ENCODE data around the gene VCL. TPM values are rescaled to one million over a fixed set of nuclear protein-coding genes. Genes with fewer than 3 reads are reported as not detected.

Gene VCL
- total RNA-seq, 4 donors from 2014 or later = 54.8 to 92.9 (median 64.7) TPM

DNA sequence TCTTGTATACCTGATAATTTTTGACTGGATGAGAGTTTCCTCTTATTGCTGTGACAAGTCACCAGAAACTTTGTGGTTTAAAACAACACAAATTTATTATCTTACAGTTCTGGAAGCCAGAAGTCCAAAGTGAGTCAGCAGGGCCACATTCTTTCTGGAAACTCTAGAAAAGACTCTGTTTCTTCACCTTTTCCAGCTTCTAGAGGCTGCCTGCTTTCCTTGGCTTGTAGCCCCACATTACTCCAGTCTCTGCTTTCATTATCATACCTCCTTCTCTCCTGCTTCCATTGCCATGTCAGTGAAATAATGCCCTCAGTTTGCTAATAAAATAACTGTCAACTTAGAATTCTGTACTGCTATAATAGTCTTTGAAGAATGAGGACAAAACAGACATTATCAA, 65.3 kb downstream of the VCL start:
- TF ChIP-seq EP300 (IDR thresholded peaks at IDR 0.05) = no peak
- TF ChIP-seq POLR2AphosphoS5 (IDR thresholded peaks at IDR 0.05) = no peak
- no peak for TF ChIP-seq POLR2A (IDR thresholded peaks at IDR 0.05)
- TF ChIP-seq, protein P1, sequence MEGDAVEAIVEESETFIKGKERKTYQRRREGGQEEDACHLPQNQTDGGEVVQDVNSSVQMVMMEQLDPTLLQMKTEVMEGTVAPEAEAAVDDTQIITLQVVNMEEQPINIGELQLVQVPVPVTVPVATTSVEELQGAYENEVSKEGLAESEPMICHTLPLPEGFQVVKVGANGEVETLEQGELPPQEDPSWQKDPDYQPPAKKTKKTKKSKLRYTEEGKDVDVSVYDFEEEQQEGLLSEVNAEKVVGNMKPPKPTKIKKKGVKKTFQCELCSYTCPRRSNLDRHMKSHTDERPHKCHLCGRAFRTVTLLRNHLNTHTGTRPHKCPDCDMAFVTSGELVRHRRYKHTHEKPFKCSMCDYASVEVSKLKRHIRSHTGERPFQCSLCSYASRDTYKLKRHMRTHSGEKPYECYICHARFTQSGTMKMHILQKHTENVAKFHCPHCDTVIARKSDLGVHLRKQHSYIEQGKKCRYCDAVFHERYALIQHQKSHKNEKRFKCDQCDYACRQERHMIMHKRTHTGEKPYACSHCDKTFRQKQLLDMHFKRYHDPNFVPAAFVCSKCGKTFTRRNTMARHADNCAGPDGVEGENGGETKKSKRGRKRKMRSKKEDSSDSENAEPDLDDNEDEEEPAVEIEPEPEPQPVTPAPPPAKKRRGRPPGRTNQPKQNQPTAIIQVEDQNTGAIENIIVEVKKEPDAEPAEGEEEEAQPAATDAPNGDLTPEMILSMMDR (IDR thresholded peaks at IDR 0.05) = no peak
- Histone ChIP-seq H3K36me3 (peaks cover 20% of the 10 kb centered on the region), H3K27ac (no peak overlapping the region), H3K9me3 (no peaks in the 10 kb centered on the region), H3K27me3 (no peaks in the 10 kb centered on the region), H3K4me3 (no peak overlapping the region), H3K4me1 (peaks cover 16% of the 10 kb centered on the region)
- DNase-seq (ENCODE audit: low spot score in 2 of 2) = no peak

DNA sequence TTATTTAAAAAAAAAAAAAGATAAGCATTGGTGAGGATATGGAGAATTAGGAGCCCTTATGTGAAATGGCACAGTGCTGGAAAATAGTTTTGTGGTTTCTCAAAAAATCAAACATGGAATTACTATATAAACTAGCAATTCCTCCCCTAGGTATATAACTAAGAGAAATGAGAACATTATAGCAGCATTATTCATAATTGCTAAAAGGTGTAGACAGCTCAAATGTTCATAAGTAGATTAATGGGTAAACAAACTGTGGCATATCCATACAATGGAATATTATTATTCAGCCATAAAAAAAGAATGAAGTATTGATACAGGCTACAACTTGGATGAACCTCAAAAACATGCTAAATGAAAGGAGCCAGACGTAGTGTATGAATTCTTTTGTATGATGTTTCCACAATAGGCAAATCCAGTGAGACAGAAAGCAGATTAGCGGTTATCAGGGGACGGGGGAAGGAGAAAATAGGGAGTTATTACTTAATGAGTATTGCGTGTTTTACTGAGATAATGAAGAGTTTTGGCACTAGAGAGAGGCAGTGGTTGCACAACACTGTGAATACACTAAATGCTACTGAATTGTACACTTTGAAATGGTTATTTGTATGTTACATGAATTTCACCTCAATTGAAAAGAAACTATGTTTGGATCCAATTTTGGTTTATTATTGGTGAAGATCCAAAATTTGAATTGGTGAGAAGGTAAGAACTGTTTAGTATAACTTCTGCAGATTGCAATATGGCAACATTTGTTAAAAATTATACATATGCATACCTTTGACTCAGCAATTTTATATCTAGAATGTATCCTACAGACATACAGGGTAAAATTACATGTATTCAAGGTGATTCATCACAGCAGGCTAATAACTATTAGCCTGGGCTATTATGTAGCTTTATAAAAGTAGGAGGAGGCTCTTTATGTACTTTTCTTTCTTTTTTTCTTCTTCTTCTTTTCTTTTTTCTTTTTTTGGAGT, 69.7 kb downstream of the VCL start:
- H3K27me3 ChIP-seq = no peaks in the 10 kb centered on the region
- TF ChIP-seq, protein P1 (IDR thresholded peaks at IDR 0.05) = no peak
- no peak for TF ChIP-seq POLR2AphosphoS5 (IDR thresholded peaks at IDR 0.05)
- TF ChIP-seq EP300 (IDR thresholded peaks at IDR 0.05) = no peak
- TF ChIP-seq POLR2A (IDR thresholded peaks at IDR 0.05) = no peak
- no peak overlapping the region for H3K4me3 ChIP-seq
- no peak for DNase-seq (ENCODE audit: low spot score in 2 of 2)
- H3K9me3 ChIP-seq = no peaks in the 10 kb centered on the region
- WGBS = 41% methylated on average over 4 of the region's 4 CpGs
- no peak overlapping the region for H3K27ac ChIP-seq
- peaks cover 13% of the 10 kb centered on the region for H3K4me1 ChIP-seq
- peaks cover 24% of the 10 kb centered on the region for H3K36me3 ChIP-seq

DNA sequence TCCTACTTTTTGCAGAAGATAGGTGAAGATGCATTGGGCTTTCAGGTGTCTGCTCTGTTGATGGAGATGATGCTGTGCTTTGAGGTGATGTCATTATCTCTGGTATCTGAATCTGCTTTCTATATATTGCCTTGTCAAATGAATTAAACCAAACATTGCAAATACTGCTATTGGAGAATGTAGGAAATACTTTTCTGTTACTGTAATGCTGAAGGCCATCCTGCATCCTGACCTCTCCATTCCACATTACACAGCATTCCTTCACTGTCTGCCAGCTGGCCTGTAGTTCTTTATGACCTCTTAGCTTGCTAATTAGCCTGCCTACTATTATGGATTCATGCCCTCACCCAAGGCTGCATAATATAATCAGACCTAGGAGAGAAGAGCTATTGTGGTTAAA, 73.2 kb downstream of the VCL start:
- H3K36me3 ChIP-seq = peaks cover 35% of the 10 kb centered on the region
- no peaks in the 10 kb centered on the region for H3K9me3 ChIP-seq
- peaks cover 13% of the 10 kb centered on the region for H3K4me1 ChIP-seq
- H3K27me3 ChIP-seq = no peaks in the 10 kb centered on the region
- no peak overlapping the region for H3K4me3 ChIP-seq
- no peak for DNase-seq (ENCODE audit: low spot score in 2 of 2)
- no peak overlapping the region for H3K27ac ChIP-seq
- TF ChIP-seq POLR2A (IDR thresholded peaks at IDR 0.05) (no peak), EP300 (IDR thresholded peaks at IDR 0.05) (no peak), POLR2AphosphoS5 (IDR thresholded peaks at IDR 0.05) (no peak)
- TF ChIP-seq, protein P1 (IDR thresholded peaks at IDR 0.05) = no peak

DNA sequence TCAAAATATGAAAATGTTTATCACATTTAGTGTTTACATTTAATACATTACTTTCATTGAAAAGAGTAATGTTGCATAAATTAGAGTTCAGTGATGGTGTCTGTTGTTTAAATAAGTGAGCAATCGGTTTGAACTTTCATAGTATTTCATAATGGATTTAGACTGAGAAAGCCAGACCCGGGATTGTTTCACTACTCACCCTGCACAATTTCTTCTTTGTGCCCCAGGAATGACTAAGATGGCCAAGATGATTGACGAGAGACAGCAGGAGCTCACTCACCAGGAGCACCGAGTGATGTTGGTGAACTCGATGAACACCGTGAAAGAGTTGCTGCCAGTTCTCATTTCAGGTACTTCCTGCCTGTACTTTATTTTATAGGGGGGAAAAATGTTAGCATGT, 74.6 kb downstream of the VCL start:
- H3K9me3 ChIP-seq = no peaks in the 10 kb centered on the region
- no peak for DNase-seq (ENCODE audit: low spot score in 2 of 2)
- H3K27ac ChIP-seq = no peak overlapping the region
- H3K27me3 ChIP-seq = no peaks in the 10 kb centered on the region
- TF ChIP-seq, protein P1 (IDR thresholded peaks at IDR 0.05) = no peak
- TF ChIP-seq POLR2AphosphoS5 (IDR thresholded peaks at IDR 0.05) = no peak
- no peak for TF ChIP-seq EP300 (IDR thresholded peaks at IDR 0.05)
- no peak for TF ChIP-seq POLR2A (IDR thresholded peaks at IDR 0.05)
- 87% methylated on average over 6 of the region's 6 CpGs for WGBS
- H3K4me3 ChIP-seq = no peak overlapping the region
- peaks cover 13% of the 10 kb centered on the region for H3K4me1 ChIP-seq
- peaks cover 39% of the 10 kb centered on the region for H3K36me3 ChIP-seq

DNA sequence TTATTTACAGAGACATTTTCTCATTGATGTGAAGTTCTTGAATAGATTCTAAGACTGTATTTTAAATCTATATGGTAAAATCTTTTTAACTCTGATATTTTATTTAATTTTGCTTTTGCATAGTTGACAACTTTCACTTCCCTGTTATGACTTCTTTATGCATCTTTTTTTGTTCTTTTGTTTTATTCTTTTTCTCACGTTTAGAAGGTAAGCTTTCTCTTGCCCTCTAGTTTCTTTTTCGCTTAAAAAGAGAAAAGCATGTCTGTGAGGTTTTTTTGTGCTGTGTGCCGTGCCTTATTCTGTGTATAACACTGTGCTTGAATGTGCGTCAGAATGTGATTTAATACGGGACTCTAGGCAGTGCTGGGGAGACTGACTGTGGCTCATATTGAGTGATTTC, 78.0 kb downstream of the VCL start:
- Histone ChIP-seq H3K27me3 (no peaks in the 10 kb centered on the region), H3K36me3 (peaks cover 36% of the 10 kb centered on the region), H3K27ac (no peak overlapping the region), H3K9me3 (no peaks in the 10 kb centered on the region), H3K4me3 (no peak overlapping the region), H3K4me1 (peaks cover 11% of the 10 kb centered on the region)
- TF ChIP-seq POLR2A (IDR thresholded peaks at IDR 0.05) = no peak
- no peak for TF ChIP-seq POLR2AphosphoS5 (IDR thresholded peaks at IDR 0.05)
- TF ChIP-seq, protein P1 (IDR thresholded peaks at IDR 0.05) = no peak
- TF ChIP-seq EP300 (IDR thresholded peaks at IDR 0.05) = no peak
- WGBS = 94% methylated on average over 5 of the region's 5 CpGs
- no peak for DNase-seq (ENCODE audit: low spot score in 2 of 2)

Measured in suprapubic skin (tissue), 4 donors.